Activated CD8-positive, alpha-beta memory T cell treated with anti-CD3 and anti-CD28 coated beads for 24 hours (primary cell): Measurements from ENCODE around the gene RUFY4.

Source experiments
- DNase-seq: peaks from one replicate; pipeline ENCODE4 v3.0.0-alpha.2; 2020

RUFY4 gene

DNA sequence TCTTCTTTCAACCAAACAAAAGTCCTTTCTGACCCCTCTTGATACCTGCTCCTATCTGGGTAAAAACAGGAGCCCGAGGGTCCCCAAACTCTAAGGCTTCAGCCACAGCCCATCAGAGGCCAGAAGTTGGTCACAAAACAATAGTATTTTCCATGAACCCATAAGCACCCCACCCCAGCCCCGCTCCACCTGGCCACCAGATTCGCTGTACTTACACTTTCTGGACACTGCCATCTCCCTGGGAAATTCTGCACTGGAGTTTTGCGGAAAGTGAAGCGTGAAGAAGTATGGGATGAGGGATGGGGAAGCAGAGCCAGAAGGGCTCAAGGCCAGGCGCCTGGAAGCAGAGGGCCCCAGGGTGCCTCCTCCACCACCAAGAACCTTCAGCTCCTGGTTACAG, 5.2 kb upstream of the RUFY4 start:
- DNase-seq, result no peak

DNA sequence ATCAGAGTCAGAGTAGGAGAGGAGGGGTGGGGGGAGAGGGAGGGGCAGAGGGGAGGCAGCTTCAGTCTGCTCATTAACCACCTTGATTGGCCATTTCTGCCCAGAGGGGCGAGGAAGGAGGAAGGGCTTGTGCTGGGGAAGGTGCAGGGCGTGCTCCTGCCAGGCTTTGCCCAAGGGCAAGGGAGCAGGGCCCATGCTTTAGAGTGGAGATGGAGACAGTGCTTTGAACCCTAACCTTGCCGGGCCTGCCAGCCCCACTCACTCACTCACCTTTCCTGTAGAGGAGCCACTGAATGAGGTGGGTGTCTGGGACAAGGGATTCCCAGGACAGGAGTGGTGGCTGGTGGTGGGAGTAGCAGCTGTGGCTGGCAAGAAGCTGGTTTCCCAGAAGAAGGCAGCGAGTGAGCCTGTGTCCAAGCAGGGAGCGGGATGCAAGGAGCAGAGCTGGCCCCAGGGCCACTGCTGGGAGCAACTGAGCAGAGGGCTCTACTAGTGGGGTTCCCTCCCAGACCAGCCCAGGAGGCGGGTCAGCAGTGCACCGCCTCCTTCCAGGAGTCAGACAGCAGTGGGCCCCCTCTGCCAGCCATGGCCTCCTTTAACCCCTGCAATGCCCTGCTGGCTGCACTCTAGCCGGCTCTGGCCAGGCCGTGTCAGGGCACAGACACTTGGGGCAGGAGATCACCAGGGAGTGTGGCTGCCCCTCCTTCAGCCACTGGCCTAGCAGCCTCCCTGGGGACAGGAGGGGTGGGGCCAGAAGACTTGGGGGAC, 3.6 kb upstream of the RUFY4 start:
- DNase-seq, result no peak

DNA sequence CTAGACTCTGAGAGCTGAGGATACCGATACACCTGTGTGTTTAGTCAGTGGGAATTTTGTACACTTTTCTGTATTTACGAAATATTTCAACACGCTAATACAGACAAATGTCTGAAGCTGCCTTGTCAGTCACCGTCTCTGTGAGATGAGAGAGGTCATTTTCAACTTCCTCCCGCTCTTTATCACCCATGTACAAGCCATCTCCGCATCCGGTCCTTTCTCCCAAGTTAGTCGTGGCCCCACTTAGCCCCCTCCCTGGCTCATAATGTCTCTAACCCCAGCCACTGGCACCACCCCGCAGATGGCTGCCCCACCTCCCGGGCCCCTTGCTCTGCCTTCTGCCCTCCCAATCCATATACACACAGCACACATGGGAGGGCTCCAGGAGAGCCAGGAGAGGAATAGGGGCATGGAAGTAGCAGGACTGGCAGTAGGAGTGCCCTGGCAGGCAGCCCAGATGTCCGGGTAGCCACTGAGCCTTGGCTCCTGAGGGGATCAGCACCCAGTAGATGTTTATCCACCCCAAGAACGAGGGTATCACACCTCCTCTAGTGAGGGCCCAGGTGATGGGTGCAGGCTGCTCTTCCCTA, 2.0 kb upstream of the RUFY4 start:
- no peak for DNase-seq

DNA sequence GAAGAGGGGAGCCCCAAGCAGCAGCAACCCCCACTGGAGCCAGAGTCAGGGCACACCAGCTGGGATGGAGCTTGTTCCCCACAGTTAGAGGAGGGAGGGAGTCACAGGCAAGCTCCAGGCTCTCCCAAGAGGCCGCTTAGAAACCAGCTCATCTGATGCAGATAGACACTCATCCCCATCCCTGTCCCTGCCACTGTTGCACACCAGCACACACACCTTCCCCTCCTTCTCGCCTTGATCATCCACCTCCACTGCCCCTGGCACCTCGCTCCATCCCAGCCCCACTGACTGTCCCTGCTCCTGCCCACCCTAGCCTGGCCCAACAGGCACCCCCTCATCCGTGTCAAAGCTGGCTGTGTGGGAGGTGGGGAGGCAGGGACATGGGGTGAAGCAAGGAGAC, 1.5 kb upstream of the RUFY4 start:
- DNase-seq, result no peak

DNA sequence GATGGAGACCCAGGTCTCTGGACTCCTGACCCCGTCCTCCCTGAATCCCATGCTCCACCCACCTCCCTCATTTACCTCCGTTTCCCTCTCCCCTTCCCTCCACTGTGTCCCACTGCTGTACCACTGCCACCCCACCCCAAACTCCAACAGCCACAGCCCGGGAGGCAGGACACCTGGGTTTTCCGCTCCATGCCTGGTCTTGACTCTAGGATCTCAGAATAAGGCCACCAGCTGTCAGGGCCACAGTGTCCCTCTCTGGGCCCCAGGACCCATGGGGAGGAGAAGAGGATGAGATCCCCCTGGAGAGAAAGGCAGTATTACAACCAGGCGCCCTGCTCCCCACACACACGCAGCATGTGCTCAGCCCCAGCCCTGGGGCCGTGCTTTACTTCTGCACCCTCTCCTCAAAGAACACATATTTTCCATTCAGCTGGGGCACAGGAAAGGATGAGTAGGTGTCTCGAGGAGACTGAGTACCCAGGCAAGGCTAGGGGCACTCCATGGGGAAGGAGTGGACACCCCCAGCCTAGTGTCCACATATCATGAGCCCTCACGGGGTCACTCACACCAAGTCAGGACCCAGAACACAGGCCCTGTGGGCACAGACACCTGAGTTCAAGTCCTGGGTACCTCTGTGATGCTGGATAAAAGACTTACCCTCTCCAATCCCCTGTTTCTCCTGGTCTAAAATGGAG, 700 bp downstream of the RUFY4 start:
- DNase-seq, result no peak

DNA sequence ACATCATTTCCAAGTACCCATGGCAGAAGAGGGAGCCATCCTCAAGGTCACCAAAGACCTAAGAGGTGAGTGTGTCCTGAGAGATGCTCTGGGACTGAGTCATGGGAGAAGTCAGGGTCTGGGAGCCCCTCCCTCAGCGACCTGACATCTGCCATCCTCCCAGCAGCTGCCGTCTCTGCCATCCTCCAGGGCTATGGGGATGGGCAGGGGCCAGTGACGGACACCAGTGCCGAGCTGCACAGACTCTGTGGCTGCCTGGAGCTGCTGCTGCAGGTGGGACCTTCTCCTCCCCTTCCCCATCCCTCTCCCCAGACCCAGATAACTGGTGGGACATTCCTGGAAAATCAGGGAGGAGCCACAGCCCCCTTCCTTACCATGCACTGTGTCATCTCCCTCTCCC, 1.5 kb downstream of the RUFY4 start:
- DNase-seq, result no peak

DNA sequence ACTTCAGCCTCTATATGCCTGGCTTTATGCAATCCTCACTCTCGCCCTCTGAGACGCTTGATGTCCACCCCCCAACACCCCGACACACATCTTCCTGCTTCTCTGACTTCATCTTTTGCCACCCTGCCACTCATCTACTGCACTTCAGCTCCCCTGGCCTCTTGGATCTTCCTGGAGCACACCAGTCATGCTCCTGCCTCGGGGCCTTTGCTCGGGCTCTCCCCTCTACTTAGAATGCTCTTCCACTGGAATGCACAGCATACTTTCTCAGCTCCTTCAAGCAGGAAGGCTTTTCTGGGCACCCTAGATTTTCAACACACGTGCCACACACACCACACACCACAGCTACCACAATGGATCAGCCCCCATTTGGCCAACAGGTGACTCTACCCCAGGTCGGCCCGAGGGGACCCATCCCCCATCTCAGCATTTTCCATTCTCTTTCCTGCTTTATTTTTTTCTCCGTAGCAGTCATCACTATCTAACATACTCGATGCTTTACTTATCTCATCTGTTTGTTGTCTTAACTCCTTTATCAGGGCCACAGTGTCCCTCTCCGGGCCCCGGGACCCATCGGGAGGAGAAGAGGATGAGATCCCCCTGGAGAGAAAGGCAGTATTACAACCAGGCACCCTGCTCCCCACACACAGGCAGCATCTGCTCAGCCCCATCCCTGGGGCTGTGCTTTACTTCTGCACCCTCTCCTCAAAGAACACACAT, 2.3 kb downstream of the RUFY4 start:
- no peak for DNase-seq

DNA sequence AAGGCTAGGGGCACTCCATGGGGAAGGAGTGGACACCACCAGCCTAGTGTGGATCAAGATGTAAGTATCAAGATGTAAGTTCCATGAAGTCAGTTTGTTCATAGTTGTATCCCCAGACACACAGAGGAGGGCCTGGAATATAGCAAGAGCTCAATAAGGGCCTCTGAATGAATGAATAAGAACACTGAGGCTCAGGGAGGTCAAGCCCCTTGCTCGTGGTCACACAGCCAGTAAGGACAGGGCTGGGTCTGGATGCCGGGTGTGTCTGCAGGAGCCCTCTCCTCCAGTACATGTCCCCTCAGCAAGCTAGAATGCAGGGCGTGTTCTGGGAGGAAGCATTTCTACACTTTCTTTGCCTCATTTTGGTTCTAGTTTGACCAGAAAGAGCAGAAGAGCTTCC, 2.9 kb downstream of the RUFY4 start:
- DNase-seq, result no peak

DNA sequence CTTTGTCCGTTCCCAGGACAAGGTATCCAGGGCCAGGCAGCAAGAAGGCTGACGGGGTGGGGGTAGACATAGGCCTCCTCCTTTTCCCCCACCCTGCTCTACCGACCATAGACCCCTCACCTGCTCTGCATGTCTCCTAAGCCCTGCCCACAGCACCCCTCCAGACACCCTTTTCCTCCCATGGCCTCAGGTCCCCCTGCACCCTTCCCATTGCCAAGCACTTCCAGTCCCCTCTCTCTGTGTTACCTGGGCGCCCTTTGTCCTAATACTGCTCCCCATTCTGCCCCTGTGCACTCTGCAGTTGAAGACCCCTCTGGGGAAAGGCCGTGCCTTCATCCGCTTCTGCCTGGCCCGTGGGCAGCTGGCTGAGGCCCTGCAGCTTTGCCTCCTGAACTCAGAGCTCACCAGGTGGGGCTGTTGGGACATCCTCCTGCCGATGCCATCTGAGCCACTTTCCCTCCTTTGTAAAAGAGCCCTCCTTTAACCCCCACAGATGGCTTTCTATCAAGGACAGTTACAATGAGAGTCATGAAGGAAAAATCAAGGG, 3.5 kb downstream of the RUFY4 start:
- no peak for DNase-seq

DNA sequence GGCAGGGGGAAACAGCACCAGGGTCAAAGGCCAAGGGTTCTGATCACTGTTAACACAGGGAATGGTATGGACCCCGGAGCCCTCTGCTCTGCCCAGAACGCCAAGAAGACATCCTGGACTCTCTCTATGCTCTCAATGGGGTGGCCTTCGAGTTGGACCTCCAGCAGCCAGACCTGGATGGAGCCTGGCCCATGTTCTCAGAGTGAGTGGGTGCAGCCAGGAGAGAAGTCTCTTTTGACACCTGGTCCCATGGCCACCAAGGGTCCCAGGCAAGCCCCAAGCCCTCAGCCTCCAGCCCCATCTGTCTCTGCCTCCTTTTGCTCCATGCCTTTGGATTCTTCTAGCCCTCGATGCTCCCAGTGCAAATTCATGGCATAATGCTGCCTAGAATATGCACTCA, 4.1 kb downstream of the RUFY4 start:
- no peak for DNase-seq

DNA sequence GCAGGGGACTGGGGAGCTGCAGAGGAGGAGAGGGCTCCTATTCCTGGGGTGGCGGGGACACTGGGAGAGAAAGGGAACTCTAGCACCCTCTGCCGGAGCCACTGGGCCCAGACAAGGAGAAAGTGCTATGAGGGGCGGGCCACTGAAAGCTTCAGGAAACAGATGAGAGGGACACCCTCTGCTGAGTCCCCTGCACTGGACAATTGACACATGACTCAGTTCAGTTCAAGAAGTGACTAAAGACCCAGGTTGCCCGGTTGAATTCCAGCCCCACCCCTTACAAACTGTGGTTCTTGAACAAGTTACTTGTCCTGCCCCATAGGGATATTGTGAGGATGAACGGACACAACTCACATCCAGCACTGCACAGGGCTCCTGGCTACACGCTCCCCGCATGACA, 5.0 kb downstream of the RUFY4 start:
- DNase-seq, result no peak

DNA sequence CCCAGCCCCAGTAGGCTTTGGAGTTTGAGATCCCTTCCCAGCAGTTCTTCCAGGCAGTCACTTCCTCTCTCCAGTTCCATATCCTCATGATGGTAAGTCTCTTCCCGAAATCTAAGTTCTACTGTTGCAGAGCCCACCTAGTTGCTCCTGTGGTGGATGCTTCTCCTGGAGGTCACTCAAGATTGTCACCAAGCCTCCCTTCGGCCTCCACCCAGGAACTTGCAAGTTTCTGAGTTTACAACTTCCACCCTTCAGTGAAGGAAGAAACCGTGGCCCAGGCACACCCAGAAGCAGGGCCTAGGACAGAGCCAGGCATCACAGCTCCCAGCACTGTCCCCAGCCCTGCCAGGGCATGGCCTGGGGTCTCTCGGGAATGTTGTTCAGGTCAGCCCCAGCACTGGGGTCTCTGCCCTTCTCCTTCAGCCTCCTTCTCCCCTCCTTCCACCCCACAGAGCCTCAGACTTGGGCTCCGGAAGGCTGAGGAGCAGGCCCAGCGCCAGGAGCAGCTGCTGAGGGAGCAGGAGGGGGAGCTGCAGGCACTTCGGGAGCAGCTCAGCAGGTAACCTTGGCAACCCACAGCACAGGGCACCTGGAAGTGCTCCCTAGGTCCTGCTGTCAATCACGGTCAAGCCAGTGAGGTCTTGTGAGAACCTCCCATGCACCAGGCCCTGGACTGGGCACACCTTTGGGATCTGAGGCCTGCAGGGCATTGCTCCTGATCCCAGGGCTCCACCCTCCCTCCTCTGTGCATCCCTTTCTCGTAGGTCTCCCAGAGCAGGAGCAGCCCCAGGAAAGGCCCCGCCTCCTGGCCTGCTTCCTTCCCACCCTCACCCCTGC, 7.1 kb downstream of the RUFY4 start:
- DNase-seq, result no peak

DNA sequence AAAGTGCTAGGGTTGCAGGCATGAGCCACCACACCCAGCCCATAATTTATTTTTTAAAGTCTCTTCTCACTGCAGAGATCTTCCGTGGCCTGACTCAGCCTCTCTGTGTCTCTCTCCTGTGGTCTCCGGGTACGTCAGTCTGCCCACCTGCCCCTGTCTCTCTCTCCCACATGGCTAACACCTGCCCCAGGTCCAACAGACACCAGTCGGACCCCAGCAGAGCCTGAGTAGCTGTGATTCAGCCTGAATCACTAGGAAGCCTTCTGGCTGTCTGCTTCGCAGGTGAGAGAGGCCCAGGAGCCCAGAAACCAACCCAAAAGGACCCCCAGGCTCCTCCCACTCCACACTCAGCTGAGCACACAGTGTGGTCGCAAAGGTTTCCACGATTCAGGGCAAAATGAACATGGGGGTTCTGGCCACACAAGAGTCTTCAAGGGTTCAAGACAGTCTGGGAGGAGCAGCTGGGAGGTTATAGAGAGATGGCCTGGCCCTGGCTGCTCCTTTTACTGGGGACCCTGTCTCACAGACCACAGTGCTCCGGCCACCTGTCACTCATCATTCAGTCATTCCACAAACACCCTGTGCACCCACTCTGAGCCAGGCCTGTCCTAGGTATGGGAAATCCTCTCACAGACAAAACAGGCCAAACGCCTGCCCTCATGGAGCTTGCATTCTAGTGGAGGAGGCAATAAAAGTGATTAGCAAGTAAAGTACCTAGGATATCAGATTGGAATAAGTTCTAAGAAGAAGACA, 8.6 kb downstream of the RUFY4 start:
- no peak for DNase-seq

DNA sequence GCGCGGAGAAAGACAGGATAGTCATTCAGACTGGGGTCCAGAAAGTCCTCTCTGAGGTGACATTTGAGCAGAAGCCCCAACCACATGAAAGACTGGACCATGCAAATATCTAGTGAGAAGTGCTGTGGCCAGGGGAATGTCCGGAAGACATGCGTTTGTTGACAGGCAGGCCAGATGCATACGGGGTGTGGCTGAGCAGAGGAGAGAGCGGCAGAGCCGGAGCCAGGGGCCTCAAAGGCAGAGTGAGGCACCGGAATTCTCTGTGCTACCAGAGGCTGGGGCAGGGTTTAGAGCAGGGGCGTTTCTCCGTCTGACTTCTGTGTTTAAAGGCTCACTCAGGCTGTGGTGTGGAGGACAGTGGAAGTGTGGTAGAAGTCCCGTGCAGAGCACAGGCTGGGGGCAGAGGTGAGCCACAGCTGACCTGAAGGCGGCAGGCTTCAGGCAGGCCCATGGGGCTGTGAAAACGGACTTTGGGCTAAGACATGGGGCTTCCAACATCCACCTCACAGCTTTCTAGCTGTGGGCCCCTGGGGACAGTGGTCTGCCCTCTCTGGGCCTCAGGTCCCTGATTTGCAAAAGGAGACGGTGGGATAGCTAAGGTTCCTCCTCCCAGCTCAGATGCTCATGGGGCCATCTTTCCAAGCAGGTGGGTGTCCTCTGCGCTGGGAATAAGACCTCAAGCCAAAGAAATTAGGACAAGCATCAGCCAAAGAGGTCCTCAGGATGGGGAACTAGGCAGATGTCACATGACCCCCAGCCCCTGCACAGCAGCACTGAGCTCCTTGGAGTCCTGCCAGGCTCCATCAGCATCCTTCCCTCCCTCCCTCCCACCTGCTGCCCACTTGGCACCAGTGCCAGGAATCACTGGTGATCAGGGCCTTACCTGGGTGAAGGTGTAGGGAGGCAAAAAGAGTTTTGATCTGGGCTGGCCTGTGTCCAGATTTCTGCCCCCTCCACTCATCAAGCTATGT, 11.2 kb downstream of the RUFY4 start:
- no peak for DNase-seq

DNA sequence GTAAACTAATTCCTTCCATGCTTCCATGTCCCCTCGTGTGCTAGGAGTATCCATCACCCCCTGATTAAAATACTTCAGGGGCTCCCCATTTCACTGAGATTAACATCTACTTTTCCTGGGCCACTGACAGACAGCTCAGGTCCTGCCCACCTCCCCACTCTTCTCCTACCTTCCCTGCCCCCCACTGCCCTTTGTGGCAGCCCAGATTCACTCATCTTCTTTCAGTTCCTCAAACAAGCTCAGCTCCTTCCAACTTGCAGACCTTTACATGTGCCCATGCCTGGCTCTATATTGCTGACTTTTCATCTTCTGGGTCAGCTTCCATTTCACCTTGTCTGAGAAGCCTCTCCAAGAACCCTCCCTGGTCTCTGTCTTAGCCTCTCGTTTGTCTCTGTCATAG, 12.0 kb downstream of the RUFY4 start:
- DNase-seq, result no peak

DNA sequence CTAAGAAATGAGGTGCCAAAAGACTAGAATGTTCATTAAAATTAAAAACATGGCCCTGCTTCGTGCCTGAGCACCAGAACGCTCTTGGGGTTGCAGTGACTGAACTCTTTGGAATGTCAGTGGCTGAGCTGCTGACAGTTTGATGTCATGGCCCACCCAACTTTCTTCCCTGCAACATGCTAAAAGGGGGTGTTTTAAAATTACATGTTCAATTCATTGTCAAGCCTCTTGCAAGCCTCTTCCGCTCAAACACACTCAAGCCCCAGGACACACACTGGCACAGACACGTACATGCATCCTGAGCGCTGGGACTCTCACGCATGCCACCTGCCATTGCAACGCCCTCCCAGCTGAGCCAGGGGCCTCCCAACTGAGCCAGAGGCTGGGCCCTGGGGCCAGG, 12.6 kb downstream of the RUFY4 start:
- no peak for DNase-seq

DNA sequence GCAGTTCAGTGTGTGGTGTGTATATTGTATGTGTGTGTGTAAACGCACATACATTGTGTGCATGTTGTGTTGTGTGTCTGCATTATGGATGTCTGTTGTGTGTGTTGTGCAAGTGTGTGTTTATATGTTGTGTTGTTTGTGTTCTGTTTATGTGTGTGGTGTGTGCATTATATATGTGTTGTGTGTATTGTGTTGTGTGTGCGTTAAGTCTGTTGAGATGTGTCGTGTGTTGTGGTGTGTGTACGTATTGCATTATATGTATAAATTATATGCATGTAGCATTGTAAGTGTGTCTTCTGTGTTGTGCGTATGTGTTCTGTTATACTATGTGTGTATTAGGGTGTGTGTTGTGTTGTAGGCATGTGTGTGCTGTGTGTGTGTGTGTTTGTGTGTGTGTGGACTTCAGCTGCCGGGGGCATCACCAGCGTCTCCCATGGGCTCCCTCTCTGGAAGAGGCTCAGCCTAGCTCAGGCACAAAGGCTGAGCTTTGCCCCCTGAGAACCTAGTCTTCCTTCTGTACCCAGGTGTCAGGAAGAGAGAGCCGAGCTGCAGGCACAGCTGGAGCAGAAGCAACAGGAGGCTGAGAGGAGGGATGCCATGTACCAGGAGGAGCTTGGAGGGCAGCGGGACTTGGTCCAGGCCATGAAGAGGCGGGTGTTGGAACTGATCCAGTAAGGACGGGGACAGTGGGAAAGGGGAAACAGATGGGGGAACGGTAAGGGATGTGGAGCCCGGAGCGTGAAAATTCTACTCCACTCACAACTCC, 13.7 kb downstream of the RUFY4 start:
- DNase-seq, result no peak

DNA sequence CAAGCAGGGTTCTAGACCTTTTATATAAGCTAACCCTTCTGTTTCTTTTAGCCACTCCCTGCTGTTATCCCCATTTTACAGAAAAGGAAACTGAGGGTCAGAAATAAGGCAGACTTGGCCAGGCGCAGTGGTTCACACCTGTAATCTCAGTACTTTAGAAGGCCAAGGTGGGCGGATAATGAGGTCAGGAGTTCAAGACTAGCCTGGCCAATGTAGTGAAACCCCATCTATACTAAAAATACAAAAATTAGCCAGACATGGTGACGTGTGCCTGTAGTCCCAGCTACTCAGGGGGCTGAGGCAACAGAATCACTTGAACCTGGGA, 14.3 kb downstream of the RUFY4 start:
- DNase-seq, result no peak

DNA sequence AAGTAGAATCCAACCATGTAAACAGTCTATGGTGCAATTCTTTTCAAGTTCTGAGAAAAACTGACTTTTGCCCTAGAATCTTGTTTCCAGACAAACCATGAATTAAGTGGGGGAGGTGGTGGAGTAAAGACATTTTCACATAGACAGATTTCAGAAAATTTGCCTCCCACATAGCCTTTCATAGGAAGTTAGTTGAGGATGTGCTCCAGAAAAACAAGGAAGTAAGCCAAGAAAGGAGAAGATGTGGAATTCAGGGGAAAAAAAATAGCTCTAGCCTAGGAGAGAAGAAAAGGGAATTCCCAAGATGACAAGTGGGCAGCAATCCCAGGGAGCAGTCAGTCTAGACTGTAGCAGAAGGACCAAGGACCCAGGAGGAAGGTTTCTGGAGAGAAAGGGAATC, 17.4 kb downstream of the RUFY4 start:
- no peak for DNase-seq

DNA sequence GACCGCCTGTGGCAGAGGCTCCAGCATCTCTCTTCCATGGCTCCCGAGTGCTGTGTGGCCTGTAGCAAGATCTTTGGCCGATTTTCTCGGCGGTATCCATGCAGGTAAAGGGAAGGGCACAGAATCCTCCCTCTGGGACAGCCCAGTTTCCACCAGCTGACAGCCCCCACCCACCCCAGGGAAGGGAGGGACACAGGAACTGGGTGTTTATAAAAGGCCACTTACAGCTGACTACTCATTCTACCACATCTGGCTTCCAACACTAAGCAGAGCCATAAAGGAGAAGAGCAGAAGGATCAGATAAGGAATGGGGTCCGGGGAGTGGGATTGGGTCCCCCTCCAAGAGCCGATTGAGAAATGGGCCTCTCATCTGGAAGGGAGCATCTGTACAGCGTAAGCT, 20.2 kb downstream of the RUFY4 start:
- no peak for DNase-seq
